Kasumi-1 (cell line): Measurements from ENCODE around the gene LRMDA.
A peak's percentile ranks its signal among the peaks of the same experiment; 100 is the strongest.

Experiments used
- DNase-seq, 2 experiments: peaks; one replicate each; lab custom pipeline; 2025; lab: John Stamatoyannopoulos, UW

LRMDA gene

GRCh38 chr10:75924309-75924902 is 493.0 kb downstream of the LRMDA start:
- DNase-seq: peak; percentile 16 to 40

- no peak for DNase-seq
Measured at GRCh38 chr10:75925999-75926398, 494.6 kb downstream of the LRMDA start.

- DNase-seq: no peak
Measured at GRCh38 chr10:75926763-75927162, 495.3 kb downstream of the LRMDA start.

GRCh38 chr10:75928231-75928630 is 496.8 kb downstream of the LRMDA start:
- no peak for DNase-seq

- no peak for DNase-seq
Measured at GRCh38 chr10:75929630-75930161, 498.3 kb downstream of the LRMDA start.

- peak; percentile 44 to 47 for DNase-seq
Measured at GRCh38 chr10:75932921-75933320, 501.5 kb downstream of the LRMDA start.

GRCh38 chr10:75935240-75935639 is 503.8 kb downstream of the LRMDA start:
- DNase-seq: peak; percentile 13

GRCh38 chr10:75935650-75936400 is 504.4 kb downstream of the LRMDA start:
- no peak for DNase-seq

GRCh38 chr10:75936841-75937240 is 505.4 kb downstream of the LRMDA start:
- DNase-seq: no peak

GRCh38 chr10:75937823-75938222 is 506.4 kb downstream of the LRMDA start:
- DNase-seq: no peak

- DNase-seq: no peak
Measured at GRCh38 chr10:75938380-75939122, 507.1 kb downstream of the LRMDA start.

GRCh38 chr10:75939541-75939940 is 508.1 kb downstream of the LRMDA start:
- DNase-seq: no peak

- no peak for DNase-seq
Measured at GRCh38 chr10:75940742-75941141, 509.3 kb downstream of the LRMDA start.

- DNase-seq: no peak
Measured at GRCh38 chr10:75941223-75941801, 509.9 kb downstream of the LRMDA start.

- no peak for DNase-seq
Measured at GRCh38 chr10:75944061-75944460, 512.6 kb downstream of the LRMDA start.

GRCh38 chr10:75948583-75948982 is 517.2 kb downstream of the LRMDA start:
- no peak for DNase-seq

- DNase-seq: no peak
Measured at GRCh38 chr10:75950307-75950706, 518.9 kb downstream of the LRMDA start.

- DNase-seq: no peak
Measured at GRCh38 chr10:75950997-75951589, 519.7 kb downstream of the LRMDA start.

GRCh38 chr10:75951627-75952026 is 520.2 kb downstream of the LRMDA start:
- DNase-seq: no peak

GRCh38 chr10:75952093-75952492 is 520.7 kb downstream of the LRMDA start:
- no peak for DNase-seq

- DNase-seq: peak in 1 of 2 experiments; percentile 28
Measured at GRCh38 chr10:75954486-75954885, 523.1 kb downstream of the LRMDA start.

GRCh38 chr10:75955973-75956502 is 524.6 kb downstream of the LRMDA start:
- peak; percentile 39 to 45 for DNase-seq
